ENCODE data around the gene POLR2E.
"Not testable (repeated sequence)": the region's sequence is repeated elsewhere in the genome, so short reads cannot be mapped to it uniquely, and the experiment has no call there.

The POLR2E gene

DNA sequence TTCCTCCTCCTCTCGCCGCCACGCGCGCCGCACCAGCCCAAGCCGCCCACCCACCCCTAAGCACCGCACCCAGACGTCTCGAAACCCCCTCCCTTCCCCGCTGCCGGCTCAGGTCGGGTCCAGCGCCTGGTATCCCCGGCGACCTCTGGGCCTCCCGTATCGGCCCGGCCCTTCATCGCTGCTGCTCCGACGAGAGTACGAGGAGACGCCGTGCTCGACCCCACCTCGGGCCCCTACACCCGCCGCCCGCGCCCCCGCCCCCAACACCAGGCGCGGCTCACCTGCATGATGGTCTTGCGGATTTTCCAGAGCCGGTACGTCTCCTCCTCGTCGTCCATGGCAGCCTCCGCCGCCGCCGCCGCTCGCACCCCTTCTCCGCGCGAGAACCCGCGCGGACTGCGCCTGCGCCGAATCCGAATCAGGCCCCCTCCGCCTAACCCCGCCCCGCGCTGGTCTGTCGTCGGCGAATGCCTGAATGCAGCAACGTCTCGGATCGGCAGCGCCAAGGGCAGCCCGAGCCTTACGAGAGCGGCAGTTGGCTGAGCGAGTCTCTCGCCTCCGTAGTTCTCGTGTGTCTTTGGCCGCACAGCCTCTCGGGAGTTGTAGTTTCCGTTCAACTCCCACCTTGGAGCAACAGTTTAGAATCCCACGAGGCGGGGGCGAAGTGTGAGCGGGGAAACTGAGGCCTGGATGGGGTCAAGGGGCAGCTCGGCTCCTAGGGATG, at the start of gene POLR2E:
TSS of gene POLR2E (minus strand) at position 398 of the 724 bp plus-strand sequence. CDS start at position 338, 60 bp downstream.
- peak; percentile 90 for DNase-seq (ENCODE audit: low spot score)

DNA sequence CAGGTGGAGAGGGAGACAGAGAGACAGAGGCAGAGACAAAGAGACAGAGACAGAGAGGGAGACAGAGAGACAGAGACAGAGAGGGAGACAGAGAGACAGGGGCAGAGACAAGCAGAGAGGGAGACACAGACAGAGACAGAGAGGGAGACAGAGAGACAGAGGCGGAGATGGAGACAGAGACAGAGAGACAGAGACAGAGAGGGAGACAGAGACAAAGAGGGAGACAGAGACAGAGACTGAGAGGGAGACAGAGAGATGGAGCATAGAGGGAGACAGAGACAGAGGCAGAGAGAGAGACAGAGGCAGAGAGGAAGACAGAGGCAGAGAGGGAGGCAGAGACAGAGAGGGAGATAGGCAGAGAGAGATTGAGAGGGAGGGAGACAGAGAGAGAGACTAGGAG, 49.6 kb upstream of the POLR2E start:
- no peak for DNase-seq (ENCODE audit: low spot score)

DNA sequence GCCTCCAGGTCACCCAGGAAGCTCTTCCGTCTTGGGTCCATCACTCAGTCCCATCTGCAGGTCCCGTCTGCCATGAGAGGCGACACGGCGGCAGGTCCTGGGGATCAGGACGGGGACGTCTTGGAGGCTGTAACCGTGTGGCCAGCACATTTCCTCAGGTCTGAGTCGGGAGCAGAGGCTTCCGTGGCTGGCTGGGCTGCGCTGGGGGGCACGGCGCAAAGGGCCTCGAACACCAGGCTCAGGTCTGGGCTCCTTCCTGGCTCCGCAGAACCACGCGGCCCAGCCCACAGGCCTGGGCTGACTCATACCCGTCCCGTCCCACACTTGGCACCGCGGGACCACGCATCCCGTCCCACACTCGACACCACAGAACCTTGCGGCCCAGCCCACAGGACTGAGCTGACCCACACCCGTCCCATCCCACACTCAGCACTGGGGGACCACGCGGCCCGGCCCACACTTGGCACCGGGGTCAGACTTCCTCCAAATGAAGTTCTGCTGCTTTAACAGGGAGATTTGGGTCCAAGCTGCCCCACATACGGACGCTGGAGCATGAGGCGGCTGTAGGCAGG, 48.7 kb upstream of the POLR2E start:
- no peak for DNase-seq (ENCODE audit: low spot score)

DNA sequence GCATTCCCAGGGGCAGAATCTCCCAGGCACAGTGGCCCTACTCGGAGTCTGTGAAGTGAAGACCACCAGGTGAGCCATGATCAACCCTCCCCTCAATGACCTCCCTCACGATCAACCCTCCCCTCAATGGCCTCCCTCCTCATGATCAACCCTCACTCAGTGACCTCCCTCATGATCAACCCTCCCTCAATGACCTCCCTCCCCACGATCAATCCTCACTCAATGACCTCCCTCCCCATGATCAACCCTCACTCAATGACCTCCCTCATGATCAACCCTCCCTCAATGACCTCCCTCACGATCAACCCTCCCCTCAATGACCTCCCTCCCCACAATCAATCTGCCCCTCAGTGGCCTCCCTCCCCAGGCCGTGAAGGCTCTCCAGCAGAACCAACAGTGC, 46.8 kb upstream of the POLR2E start:
- no peak for DNase-seq (ENCODE audit: low spot score)

DNA sequence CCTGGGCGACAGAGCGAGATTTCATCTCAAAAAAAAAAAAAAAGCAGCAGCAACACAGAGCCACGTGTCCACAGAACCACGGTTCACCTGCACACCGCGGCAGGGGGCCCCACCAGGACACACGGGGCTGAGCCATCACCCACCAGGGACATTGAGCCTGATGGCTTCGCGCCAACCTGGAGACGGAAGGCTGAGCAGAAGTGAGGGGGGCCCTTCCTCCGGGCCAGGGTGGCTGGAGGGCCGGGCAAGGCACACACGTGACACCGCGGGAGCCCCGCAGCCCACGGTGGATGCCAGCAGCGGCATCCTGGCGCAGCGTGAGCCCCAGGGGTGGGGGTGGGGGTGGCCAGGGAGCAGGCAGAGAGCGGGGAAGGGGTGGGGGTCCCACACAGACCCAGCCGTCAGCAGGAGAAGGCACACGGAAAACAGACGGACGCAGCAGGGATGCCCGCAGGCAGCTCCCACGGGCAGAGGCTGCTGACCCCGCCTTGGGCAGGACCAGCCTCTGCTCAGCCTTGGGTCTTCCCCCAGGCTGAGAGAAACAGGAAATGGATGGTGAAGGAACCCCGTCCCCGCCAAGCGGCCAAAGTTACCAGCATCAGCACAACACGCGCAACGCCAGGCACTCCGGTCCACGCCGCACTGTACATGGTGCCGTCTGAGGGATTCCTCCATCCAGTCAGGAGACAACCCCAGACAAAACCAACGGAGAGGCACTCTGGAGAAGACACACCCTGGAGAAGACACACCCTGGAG, 45.3 kb upstream of the POLR2E start:
- no peak for DNase-seq (ENCODE audit: low spot score)

DNA sequence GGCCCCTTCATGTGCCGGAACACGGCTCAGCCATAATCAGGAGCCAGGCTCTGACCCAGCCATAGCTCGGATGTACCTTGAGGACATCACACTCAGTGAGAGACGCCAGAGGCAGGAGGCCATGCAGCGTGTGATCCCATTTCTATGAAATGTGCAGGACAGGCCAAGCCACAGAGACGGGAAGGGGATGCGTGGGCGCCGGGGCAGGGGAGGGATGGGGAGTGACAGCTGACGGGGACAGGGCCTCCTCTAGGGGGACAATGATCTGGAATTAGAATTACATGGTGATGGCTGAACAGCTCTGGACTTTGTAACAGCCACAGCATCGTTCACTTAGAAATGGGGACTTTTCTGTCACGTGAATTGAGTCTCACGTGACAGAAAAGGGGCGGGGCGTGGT, 44.0 kb upstream of the POLR2E start:
- DNase-seq (ENCODE audit: low spot score), result no peak

DNA sequence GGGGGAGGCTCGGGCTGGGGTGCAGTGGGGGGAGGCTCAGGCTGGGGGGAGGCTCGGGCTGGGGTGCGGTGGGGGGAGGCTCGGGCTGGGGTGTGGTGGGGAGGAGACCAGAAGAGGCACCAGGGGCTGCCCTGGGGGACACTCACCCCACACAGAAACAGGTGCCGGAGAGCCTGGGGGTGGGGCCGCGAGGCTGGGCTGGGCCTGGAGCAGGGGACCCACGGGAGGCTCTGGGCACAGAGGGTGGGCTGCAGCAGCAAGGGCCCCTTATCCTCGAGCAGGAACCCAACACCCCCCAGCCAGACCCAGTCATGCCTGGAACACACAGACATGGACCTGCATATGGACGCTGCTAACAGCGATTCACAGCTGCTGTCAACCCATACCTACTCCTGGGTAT, 42.9 kb upstream of the POLR2E start:
- DNase-seq (ENCODE audit: low spot score), result no peak

DNA sequence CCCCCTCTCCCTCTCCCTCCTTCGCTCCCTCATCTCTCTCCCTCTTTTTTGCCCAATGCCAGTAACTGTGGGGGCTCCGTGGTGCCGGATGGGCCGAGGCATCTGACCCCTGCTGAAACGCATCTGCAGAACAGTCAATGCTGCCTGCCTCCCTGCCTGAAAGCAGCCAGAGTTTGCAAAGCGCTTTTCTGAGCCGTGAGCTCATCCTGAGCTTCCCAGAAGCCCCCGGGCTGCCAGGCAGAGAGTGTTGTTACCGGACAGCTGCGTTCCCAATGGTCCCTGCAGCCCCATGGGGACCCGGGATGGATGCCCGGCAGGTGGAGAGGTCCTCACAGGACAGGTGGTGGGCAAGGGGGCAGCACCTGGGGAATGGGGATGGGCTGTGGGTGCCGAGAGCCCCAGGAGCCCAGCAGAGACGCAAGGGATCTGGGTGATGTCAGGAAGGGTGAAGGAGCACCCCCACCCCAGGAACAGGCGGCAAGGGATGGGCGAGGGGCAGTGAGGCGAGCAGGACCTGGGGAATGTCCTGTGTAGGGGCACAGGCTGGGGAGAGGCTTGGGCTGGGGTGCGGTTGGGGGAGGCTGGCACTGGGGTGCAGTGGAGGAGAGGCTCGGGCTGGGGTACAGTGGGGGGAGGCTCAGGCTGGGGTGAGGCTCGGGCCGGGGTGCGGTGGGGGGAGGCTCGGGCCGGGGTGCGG, 41.6 kb upstream of the POLR2E start:
- no peak for DNase-seq (ENCODE audit: low spot score)

DNA sequence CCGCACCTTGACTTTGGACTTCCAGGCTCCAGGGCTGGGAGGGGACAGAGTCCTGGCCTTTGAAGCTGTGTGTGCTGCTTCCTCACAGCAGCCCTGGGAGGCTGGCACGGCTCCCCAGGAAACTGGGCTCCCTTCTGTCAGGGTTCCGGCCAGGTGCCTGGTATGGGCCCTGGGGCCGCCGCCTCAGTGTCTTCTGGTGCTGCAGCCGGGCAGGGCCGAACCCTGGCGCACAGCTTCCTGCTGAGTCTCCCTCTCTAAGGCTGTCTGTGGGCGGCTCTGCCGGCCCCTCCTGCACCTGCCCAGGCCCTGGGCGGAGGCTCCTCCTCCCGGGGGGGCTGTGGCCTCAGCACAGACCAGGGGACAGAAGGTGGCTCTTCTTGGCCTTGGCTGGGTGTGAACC, 41.0 kb upstream of the POLR2E start:
- DNase-seq (ENCODE audit: low spot score), result no peak

DNA sequence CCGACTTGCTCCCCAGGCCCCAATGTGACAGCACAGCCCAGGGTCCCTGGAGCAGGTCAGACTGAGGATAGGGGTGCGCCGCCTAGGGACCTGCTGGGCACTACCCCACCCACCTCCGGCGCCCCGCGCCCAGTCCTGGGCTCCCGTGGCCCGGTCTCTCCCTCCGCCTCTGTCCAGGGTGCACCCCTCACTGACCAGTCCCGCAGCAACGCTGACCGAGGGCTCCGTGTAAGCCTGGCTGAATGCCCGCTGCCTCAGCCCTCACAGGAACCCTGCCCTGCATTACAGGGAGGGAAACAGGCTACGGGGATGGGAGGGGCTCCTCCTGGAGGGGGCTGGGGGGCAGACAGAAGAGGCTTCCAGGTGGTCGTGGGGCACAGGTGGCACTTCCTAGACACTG, 40.3 kb upstream of the POLR2E start:
- no peak for DNase-seq (ENCODE audit: low spot score)

DNA sequence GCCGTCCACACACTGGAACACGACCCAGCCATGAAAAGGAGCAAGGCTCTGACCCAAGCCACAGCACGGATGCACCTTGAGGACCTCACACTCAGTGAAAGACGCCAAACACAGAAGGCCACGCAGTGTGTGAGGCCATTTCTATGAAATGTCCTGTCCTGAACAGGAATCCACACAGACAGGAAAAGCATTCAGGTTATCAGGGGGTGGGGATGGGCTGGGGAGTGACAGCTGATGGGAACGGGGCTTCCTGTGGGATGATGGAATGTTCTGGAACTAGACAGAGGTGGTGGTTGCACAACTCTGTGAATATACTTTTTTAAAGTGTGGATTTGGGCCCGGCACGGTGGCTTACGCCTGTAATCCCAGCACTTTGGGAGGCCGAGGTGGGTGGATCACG, 39.3 kb upstream of the POLR2E start:
- DNase-seq (ENCODE audit: low spot score), result no peak

DNA sequence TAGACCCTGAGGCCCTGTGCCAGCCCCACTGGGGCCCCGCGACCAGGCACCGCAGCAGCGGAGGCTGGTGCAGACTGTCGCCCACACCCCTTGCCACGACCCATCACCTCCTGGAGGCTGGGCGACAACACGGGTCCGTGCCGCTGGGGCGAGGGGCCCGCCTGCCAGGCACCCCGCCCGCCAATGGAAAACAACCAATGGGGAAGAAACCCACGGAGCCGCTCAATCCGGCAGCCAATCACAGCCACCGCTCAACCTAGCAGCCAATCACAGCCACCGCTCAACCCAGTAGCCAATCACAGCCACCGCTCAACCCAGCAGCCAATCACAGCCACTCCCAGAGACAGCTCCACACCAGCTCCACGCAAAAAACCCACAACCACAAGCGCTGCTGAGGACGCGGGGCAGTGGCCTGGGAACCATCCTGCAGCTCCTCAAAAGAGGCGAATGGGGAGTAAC, 38.3 kb upstream of the POLR2E start:
- DNase-seq (ENCODE audit: low spot score), result no peak

DNA sequence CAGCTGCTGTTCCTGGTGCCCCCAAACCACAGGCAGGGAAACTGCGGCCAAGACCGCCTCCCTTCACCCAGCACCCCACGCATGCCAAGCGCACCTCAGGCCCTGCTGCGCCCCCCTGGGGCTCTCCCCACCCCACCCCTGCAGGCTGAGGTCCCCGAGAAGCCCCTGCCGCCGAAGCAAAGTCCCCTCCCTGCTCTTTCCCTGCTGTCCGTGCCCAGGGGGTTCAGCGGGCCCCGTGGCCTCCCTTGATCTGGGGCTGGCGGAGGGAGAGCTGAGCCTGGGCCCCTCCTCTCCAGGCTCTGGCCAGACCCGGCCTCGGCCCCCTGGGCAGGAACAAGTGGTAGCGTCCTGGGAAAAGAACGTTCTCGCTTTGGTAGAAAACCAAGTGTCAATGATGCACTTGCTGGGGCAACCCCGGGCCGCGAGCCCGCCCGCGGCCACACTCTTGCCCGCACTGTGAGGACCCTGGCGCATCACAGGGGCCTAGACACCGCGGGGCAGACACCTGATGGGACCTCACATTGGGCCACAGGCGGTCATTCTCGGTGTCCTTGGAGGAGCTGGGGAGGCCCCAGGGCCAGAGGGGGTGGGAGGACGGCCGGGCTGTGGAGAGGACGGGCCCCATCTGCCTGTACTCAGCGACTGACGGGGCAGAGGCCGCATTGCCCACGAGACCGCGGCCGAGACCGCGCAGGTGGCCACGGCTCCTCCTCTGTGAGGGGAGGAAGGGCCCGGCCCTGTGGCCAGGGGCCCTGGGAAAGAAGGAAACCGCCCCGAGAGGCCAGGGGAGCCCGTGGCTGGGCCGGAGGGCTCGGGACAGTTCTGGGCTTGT, 37.6 kb upstream of the POLR2E start:
- no peak for DNase-seq (ENCODE audit: low spot score)

DNA sequence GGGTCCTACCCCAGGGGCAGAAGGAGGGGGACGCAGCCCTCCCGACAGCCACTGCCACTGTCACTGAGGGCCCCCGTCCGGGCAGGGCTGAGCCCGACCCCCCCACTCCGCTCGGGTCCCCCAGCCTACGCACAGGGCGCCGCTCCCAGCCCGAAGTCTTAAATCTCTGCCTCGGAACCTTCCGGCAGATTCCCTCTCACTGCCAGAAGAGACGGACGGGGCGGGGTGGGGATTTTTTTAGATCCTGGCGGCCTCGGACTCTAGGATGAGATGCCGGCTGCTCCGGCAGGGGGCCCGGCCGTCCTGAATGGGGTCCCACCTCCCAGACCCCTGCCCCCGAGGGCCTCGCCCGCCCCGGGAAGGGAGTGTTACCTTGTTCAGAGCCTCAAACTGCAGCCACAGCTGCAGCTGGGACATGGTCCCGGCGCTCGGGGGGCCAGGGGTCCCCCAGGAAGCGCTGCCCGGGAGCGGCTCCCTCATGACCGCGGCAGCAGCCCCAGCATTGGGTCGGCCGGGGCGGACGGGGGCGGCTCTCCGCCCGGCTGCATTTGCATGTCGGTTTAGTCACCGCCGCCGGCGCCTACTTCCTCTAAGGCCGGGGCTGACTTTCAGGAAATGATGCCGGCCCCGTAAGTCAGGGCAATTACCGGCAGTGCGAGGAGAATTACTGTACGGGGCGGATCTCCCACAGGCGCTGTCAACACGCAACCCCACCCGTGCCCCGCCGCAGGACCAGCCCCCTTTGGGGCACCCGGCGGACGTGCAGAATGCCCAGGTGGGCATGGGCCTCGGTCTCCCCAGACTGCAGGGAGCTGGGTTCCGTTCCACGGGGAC, 36.8 kb upstream of the POLR2E start:
- peak; percentile 63 for DNase-seq (ENCODE audit: low spot score)

DNA sequence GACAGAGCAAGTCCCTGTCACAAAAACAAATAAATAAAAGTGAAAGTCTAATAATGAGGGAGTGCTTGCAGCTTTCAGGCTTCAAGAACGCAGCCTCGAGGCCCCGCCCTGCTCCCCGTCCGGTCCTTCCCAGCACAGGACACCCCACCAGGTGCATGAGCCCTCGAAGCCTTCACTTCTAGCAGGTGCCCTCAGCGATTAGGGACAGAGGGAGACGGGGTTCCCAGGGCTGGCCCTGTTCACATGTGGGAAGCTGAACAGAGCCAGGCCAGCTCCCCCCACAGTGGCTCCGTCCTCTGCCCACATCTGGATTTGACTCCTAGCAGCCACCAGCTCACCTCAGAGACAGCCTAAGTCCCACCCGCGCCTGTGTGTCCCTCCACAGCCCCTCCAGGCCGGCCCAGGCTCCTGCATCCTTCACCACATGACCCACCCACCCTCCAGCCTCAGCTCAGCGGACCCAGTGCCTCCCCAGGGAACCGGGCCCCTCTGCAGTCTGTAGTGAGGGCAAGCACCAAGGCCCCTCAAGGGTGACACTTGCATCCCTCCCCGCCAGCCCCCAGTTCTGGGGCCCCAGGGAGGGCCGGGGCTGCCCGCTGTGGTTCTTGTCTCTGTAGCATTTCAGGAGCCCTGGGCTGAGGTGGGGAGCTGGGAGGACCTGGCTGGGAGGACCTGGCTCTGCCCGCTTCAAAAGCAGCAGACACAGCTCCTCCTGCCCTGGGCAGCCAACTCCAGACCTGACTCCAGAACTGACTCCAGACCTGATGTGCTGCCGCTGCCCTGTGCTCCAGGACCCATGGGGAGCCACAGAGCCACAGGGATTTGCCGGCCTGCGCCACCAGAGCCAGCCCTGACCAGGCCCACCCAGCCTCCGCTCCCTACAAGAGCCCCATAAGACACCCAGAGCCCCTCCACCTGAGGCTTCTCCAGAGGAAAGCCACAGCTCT, 35.9 kb upstream of the POLR2E start:
- DNase-seq (ENCODE audit: low spot score), result no peak

DNA sequence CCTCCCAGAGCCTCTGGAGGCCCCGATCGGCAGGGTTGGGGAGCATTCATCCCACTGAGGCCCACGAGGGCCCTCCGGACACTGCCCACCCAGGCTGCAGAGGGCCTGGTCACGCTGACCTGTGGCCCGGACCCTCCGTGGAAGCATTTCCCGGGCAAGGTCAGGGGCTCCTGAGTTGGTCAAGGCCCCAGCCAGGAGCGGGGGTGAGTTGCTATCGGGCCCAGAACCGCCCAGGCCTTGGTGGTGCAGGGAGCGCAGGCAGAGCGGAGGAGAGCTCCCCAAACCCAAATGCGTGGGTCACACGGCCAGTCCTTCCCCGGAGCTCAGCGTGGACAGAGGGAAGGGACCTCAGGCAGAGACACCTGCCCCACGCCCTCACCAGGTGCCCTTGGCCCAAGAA, 34.4 kb upstream of the POLR2E start:
- no peak for DNase-seq (ENCODE audit: low spot score)

DNA sequence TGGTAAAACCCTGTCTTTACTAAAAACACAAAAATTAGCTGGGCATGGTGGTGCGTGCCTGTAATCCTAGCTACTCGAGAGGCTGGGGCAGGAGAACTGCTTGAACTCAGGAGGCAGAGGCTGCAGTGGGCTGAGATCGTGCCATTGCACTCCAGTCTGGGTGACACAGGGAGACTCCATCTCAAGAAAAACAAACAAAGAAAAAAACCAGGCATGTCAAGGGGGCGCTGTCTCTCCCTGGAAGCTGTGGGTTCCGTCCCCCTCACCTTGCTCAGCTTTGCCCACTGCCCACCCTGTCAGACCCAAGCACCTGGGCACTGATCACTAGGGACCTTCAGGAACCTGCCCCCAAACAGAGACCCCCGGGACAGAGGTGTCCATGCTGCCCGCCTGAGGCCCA, 33.9 kb upstream of the POLR2E start:
- not testable (repeated sequence) for DNase-seq (ENCODE audit: low spot score)

DNA sequence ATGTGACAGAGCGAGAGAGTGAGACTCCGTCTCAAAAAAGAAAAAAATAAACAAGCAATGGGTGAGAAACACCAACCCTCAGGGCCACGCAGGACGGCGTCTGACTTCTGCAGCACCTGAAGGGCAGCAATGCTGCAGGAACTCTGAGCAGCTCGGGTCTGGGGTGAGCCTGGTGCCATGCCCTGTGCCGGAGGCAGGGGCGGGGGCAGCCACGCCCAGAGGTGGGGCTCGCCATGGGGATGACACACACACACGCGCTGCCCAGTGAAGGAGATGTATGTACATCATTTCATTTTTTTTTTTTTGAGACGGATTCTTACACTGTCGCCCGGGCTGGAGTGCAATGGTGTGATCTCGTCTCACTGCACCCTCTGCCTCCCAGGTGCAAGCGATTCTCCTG, 32.9 kb upstream of the POLR2E start:
- DNase-seq (ENCODE audit: low spot score), result no peak

DNA sequence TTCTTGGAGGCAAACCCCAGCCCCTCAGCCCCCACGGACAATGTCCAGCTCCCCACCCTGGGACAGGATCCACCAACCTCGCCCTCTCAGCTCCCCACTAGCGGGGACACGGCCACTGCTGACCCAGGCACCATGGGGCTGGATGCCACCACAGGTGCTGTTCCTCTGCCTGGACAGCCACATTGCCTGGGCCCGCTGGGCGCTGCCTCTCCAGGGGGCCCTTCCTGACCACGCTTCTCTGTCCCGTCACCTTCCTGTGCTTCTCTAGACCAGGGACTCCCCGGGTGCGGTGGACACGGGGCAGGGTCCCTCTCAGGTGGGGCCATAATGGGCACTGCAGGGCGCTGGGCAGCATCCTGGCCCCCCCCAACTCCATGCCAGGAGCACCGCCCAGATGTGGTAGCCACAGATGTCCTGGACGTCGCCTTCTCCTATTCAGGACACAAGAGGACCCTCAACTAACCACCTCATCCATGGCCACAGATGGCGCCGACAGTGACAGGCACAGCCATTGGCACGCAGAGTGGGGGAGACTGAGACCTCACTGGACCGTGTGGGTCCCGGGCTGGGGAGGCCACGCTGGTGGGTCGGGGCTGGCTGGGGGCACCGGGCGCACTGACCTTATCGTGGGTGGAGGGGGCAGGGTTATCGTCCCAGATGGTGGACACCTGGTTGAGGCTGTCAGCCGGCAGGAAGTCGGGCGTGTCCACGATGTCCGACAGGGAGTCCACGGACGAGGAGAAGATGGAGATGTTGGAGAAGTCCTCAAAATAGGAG, 32.0 kb upstream of the POLR2E start:
- DNase-seq (ENCODE audit: low spot score), result no peak

Measured in SW480 (cell line).